ENCODE data around the gene C16orf74. TPM values are rescaled to one million over a fixed set of nuclear protein-coding genes. Genes with fewer than 3 reads are reported as not detected.
A peak's percentile ranks its signal among the peaks of the same experiment; 100 is the strongest.

Gene C16orf74
- total and polyA plus RNA-seq, 2 of the 13 experiments (the other 11 are each of a cell fraction or from before 2014, with no cell fraction given): 0.13 to 0.29 TPM

- TF ChIP-seq RFX3 (CRISPR knock-in tag; IDR thresholded peaks at IDR 0.05): no peak
- 0 out of 2 replicates have a peak, but pooled peaks have one; percentile 23 for TF ChIP-seq EED (CRISPR knock-in tag; IDR thresholded peaks at IDR 0.05)
- peak; percentile 54 for TF ChIP-seq MED8 (CRISPR knock-in tag; IDR thresholded peaks at IDR 0.05; ENCODE audit: insufficient replicate concordance)
- 0 out of 2 replicates have a peak, but pooled peaks have one; percentile 33 for TF ChIP-seq TFE3 (CRISPR knock-in tag; IDR thresholded peaks at IDR 0.05)
- TF ChIP-seq HMGA1 (CRISPR knock-in tag; conservative IDR thresholded peaks at IDR 0.05): no peak
- no peak for TF ChIP-seq ZNF720 (CRISPR knock-in tag; IDR thresholded peaks at IDR 0.05)
- 0 out of 2 replicates have a peak, but pooled peaks have one; percentile 37 for TF ChIP-seq GTF3A (CRISPR knock-in tag; conservative IDR thresholded peaks at IDR 0.05)
- TF ChIP-seq SNAPC4 (CRISPR knock-in tag; IDR thresholded peaks at IDR 0.05): no peak
- no peak; the same call in 1 of the 2 replicates for TF ChIP-seq ZNF276 (CRISPR knock-in tag; IDR thresholded peaks at IDR 0.05; ENCODE audit: low read depth)
- peak; percentile 95 for TF ChIP-seq NKX3-1 (CRISPR knock-in tag; IDR thresholded peaks at IDR 0.05)
- no peak for TF ChIP-seq LRRFIP1 (CRISPR knock-in tag; conservative IDR thresholded peaks at IDR 0.05)
- peak; percentile 77 for TF ChIP-seq SALL1 (CRISPR knock-in tag; IDR thresholded peaks at IDR 0.05)
- TF ChIP-seq ZFP41 (CRISPR knock-in tag; IDR thresholded peaks at IDR 0.05; ENCODE audit: borderline replicate concordance): peak; percentile 87; the same call in 1 of the 2 replicates
- TF ChIP-seq ZNF44 (CRISPR knock-in tag; IDR thresholded peaks at IDR 0.05): peak; percentile 83; the same call in 1 of the 2 replicates
- TF ChIP-seq ZNF572 (CRISPR knock-in tag; IDR thresholded peaks at IDR 0.05): no peak
- TF ChIP-seq KAT2B (IDR thresholded peaks at IDR 0.05; ENCODE audit: borderline replicate concordance, low read depth, low read length): no peak
- TF ChIP-seq DMAP1 (CRISPR knock-in tag; IDR thresholded peaks at IDR 0.05): peak; percentile 79; the same call in 1 of the 2 replicates
- no peak for TF ChIP-seq GATA4 (IDR thresholded peaks at IDR 0.05; ENCODE audit: borderline replicate concordance, low read depth)
- TF ChIP-seq ZZZ3 (CRISPR knock-in tag; IDR thresholded peaks at IDR 0.05; ENCODE audit: borderline replicate concordance): no peak
These were observed 62.2 kb downstream of the C16orf74 start, which contains the start of gene GINS2 (continued) for GRCh38 chr16:85688586-85689284.
